HEK293T (cell line): Measurements from ENCODE around the gene ACKR2.

Source experiments
- CTCF ChIA-PET: fragments of 350-600 bp; formaldehyde crosslinking; extraction: SDS; loops from one replicate; lab custom pipeline; 2021; ENCODE audit warnings: antibody characterized with exemption, inconsistent platforms; lab: Yijun Ruan, JAX
- POLR2A ChIA-PET: fragments of 350-600 bp; formaldehyde crosslinking; extraction: SDS; loops from one replicate; lab custom pipeline; 2020; ENCODE audit warnings: antibody characterized with exemption, inconsistent platforms; lab: Yijun Ruan, JAX
- DNase-seq: peaks from one replicate; pipeline ENCODE4 v3.0.0; 2012; ENCODE audit warnings: mixed read lengths; ENCODE audit errors: extremely low spot score
- ARNT ChIP-seq: fragments of 450-650 bp; IDR thresholded peaks from 2 replicates; pipeline ENCODE4 v1.6.1; 2017; ENCODE audit warnings: mild to moderate bottlenecking
- BHLHE40 ChIP-seq: fragments of 450-650 bp; IDR thresholded peaks from 2 replicates; pipeline ENCODE4 v1.6.1; 2016; ENCODE audit warnings: mild to moderate bottlenecking, moderate library complexity, borderline replicate concordance
- CTBP1 ChIP-seq: fragments of 450-650 bp; IDR thresholded peaks from 2 replicates; pipeline ENCODE4 v1.6.1; 2016; ENCODE audit warnings: borderline replicate concordance
- ELF4 ChIP-seq: fragments of 450-650 bp; IDR thresholded peaks from 2 replicates; pipeline ENCODE4 v1.6.1; 2017; ENCODE audit warnings: antibody characterized with exemption
- FOXA1 ChIP-seq: fragments of 450-650 bp; IDR thresholded peaks from 2 replicates; pipeline ENCODE4 v1.6.1; 2016; ENCODE audit warnings: mild to moderate bottlenecking
- FOXK2 ChIP-seq: fragments of 450-650 bp; IDR thresholded peaks from 2 replicates; pipeline ENCODE4 v1.6.1; 2016; ENCODE audit warnings: mild to moderate bottlenecking
- FOXM1 ChIP-seq: fragments of 450-650 bp; IDR thresholded peaks from 2 replicates; pipeline ENCODE4 v1.6.1; 2017; ENCODE audit warnings: mild to moderate bottlenecking, borderline replicate concordance
- HDGF ChIP-seq: fragments of 450-650 bp; IDR thresholded peaks from 2 replicates; pipeline ENCODE4 v1.6.1; 2017; ENCODE audit warnings: antibody characterized with exemption, borderline replicate concordance
- L3MBTL2 ChIP-seq: fragments of 450-650 bp; conservative IDR thresholded peaks from 2 replicates; pipeline ENCODE4 v1.6.1; 2016; ENCODE audit warnings: mild to moderate bottlenecking
- LEF1 ChIP-seq: fragments of 450-650 bp; IDR thresholded peaks from 2 replicates; pipeline ENCODE4 v1.6.1; 2017; ENCODE audit warnings: mild to moderate bottlenecking, borderline replicate concordance
- NFRKB ChIP-seq: fragments of 450-650 bp; IDR thresholded peaks from 2 replicates; pipeline ENCODE4 v1.6.1; 2016; ENCODE audit warnings: mild to moderate bottlenecking, moderate library complexity
- PKNOX1 ChIP-seq: fragments of 450-650 bp; IDR thresholded peaks from 2 replicates; pipeline ENCODE4 v1.6.1; 2016
- SP1 ChIP-seq: fragments of 450-650 bp; IDR thresholded peaks from 2 replicates; pipeline ENCODE4 v1.6.1; 2017
- SUZ12 ChIP-seq: fragments of 450-650 bp; IDR thresholded peaks from 2 replicates; pipeline ENCODE4 v1.6.1; 2016; ENCODE audit warnings: mild to moderate bottlenecking
- TARDBP ChIP-seq: fragments of 450-650 bp; IDR thresholded peaks from 2 replicates; pipeline ENCODE4 v1.6.1; 2016
- ZNF384 ChIP-seq: fragments of 450-650 bp; IDR thresholded peaks from 2 replicates; pipeline ENCODE4 v1.6.1; 2016

Gene ACKR2

GRCh38 chr3:42891042-42891441 is 81.8 kb downstream of the ACKR2 start:
- CTCF ChIA-PET: no interaction called here
- TF ChIP-seq ARNT (no peak), SP1 (no peak), SUZ12 (no peak), FOXK2 (no peak), PKNOX1 (no peak), L3MBTL2 (no peak), ELF4 (no peak), HDGF (no peak), BHLHE40 (no peak), CTBP1 (no peak), LEF1 (no peak), FOXA1 (no peak), ZNF384 (no peak), FOXM1 (no peak), NFRKB (no peak), TARDBP (no peak)
- no peak for DNase-seq
- POLR2A ChIA-PET: no interaction called here

GRCh38 chr3:42892169-42892568 is 82.9 kb downstream of the ACKR2 start:
- TF ChIP-seq PKNOX1 (no peak), ARNT (no peak), TARDBP (no peak), ELF4 (no peak), SP1 (no peak), NFRKB (no peak), CTBP1 (no peak), FOXK2 (no peak), FOXA1 (no peak), ZNF384 (no peak), FOXM1 (no peak)
- POLR2A ChIA-PET: no interaction called here
- CTCF ChIA-PET: interaction anchor here (1.1 kb wide), 1 partner anchor 11 kb away, joined by 3 read pairs; no protein-coding TSS in a partner anchor
- no peak for DNase-seq

GRCh38 chr3:42892807-42893206 is 83.6 kb downstream of the ACKR2 start:
- no peak for DNase-seq
- ChIA-PET CTCF (interaction anchor here (0.7 to 1.1 kb wide), 2 partner anchors 12 to 261 kb away, joined by 3 read pairs; no protein-coding TSS in a partner anchor), POLR2A (no interaction called here)
- no peak for TF ChIP-seq SP1

- CTCF ChIA-PET: no interaction called here
- TF ChIP-seq FOXM1: no peak
- TF ChIP-seq FOXK2: no peak
- TF ChIP-seq NFRKB: no peak
- no peak for TF ChIP-seq ZNF384
- no peak for TF ChIP-seq CTBP1
- TF ChIP-seq ARNT: no peak
- no peak for TF ChIP-seq LEF1
- no peak for TF ChIP-seq ELF4
- no peak for TF ChIP-seq L3MBTL2
- TF ChIP-seq PKNOX1: no peak
- no peak for TF ChIP-seq SUZ12
- no peak for TF ChIP-seq FOXA1
- TF ChIP-seq SP1: no peak
- no peak for TF ChIP-seq BHLHE40
- no peak for TF ChIP-seq HDGF
- TF ChIP-seq TARDBP: no peak
- POLR2A ChIA-PET: no interaction called here
- no peak for DNase-seq
Observed at GRCh38 chr3:42894698-42895579, 85.7 kb downstream of the ACKR2 start.

GRCh38 chr3:42895580-42895868 is 86.3 kb downstream of the ACKR2 start:
- no peak for DNase-seq
- POLR2A ChIA-PET: no interaction called here
- no peak for TF ChIP-seq LEF1
- TF ChIP-seq ZNF384: no peak
- TF ChIP-seq TARDBP: no peak
- TF ChIP-seq SUZ12: no peak
- TF ChIP-seq FOXK2: no peak
- no peak for TF ChIP-seq SP1
- TF ChIP-seq BHLHE40: no peak
- TF ChIP-seq NFRKB: no peak
- no peak for TF ChIP-seq L3MBTL2
- TF ChIP-seq PKNOX1: no peak
- TF ChIP-seq CTBP1: no peak
- TF ChIP-seq ELF4: no peak
- TF ChIP-seq HDGF: no peak
- TF ChIP-seq FOXM1: no peak
- TF ChIP-seq FOXA1: no peak
- TF ChIP-seq ARNT: no peak
- CTCF ChIA-PET: no interaction called here
